K562 (cell line): ENCODE data around the gene RNF150. TPM values are rescaled to one million over a fixed set of nuclear protein-coding genes. Genes with fewer than 3 reads are reported as not detected.

Experiments used
- CBFB ChIP-seq: sonication (generic); formaldehyde crosslinking; IDR thresholded peaks from 2 replicates; pipeline ENCODE4 v1.4.0; 2020; ENCODE audit warnings: mild to moderate bottlenecking, missing genetic modification reagents
- CREB3 ChIP-seq: fragments of 450-650 bp; conservative IDR thresholded peaks from 2 replicates; pipeline ENCODE4 v1.6.1; 2016; ENCODE audit warnings: missing genetic modification characterization, low read depth, mild to moderate bottlenecking, missing compliant biosample characterization, moderate library complexity
- IFI16 ChIP-seq: fragments of 250-450 bp; sonication (Bioruptor Pico); IDR thresholded peaks from 2 replicates; pipeline ENCODE4 v2.1.2; 2022; ENCODE audit warnings: mild to moderate bottlenecking, inconsistent platforms
- PCBP2 ChIP-seq: fragments of 200-400 bp; formaldehyde crosslinking; IDR thresholded peaks from 2 replicates; pipeline ENCODE4 v1.6.1; 2018; ENCODE audit warnings: low read length, low read depth, mild to moderate bottlenecking, moderate library complexity; ENCODE audit not compliant: poor library complexity, severe bottlenecking
- PURB ChIP-seq: sonication (generic); formaldehyde crosslinking; IDR thresholded peaks from 2 replicates; pipeline ENCODE4 v1.9.0; 2021; ENCODE audit warnings: low read depth, mild to moderate bottlenecking, missing genetic modification reagents
- polyA plus RNA-seq, 8 experiments: library from polyadenylated mRNA; depleted of rRNA in 4 of 8; stranded (reverse) in 5 of 8; unstranded in 3 of 8; fragments of >200 nt; fragmentation: Nextera tagmentation in 2 of 8; fragmentation: Illumina TruSeq in 1 of 8; extraction: Ambion mirVana in 2 of 8; extraction: Trizol in 1 of 8; gene quantifications; 2 replicates each; pipeline versions ENCODE4 v1.2.1 to v1.2.3, GENCODE V29; 2011 to 2014; ENCODE audit warnings: inconsistent platforms in 1 of 8, missing spikeins in 1 of 8
- total RNA-seq, 7 experiments: library from RNA; depleted of rRNA in 6 of 7; stranded (reverse); fragments of >200 nt in 6 of 7; fragmentation: Illumina TruSeq in 2 of 7; extraction: Trizol in 2 of 7; gene quantifications; 2 replicates each; pipeline versions ENCODE4 v1.2.1 to v1.2.3, GENCODE V29; 2011 to 2021; ENCODE audit warnings: low replicate concordance in 1 of 7
- TF ChIP-seq, protein P1 (sequence below), 2 experiments: fragments of 450-650 bp in 1 of 2; IDR thresholded peaks; 2 replicates each; pipeline ENCODE4 v1.6.1; 2011 to 2017; ENCODE audit warnings: low read depth in 2 of 2, antibody characterized with exemption in 1 of 2, borderline replicate concordance in 1 of 2, low read length in 1 of 2, mild to moderate bottlenecking in 1 of 2, mixed read lengths in 1 of 2; ENCODE audit not compliant: control insufficient read depth in 1 of 2
- TF ChIP-seq, protein P2 (sequence below): fragments of 250-450 bp; sonication (Bioruptor Pico); IDR thresholded peaks from 2 replicates; pipeline ENCODE4 v1.4.0; 2020; ENCODE audit warnings: mild to moderate bottlenecking, moderate library complexity
- TF ChIP-seq, protein P3 (sequence below): fragments of 450-650 bp; formaldehyde crosslinking; IDR thresholded peaks from 2 replicates; pipeline ENCODE4 v1.4.0; 2020; ENCODE audit warnings: mild to moderate bottlenecking, moderate library complexity

Gene RNF150
- total and polyA plus RNA-seq, 9 of the 15 experiments (the other 6 are each of a cell fraction or from before 2014, with no cell fraction given): 0.09 TPM; not detected in 8

GRCh38 chr4:140980426-140981200, 152.7 kb downstream of the RNF150 start (continued):
- TF ChIP-seq, protein P1, sequence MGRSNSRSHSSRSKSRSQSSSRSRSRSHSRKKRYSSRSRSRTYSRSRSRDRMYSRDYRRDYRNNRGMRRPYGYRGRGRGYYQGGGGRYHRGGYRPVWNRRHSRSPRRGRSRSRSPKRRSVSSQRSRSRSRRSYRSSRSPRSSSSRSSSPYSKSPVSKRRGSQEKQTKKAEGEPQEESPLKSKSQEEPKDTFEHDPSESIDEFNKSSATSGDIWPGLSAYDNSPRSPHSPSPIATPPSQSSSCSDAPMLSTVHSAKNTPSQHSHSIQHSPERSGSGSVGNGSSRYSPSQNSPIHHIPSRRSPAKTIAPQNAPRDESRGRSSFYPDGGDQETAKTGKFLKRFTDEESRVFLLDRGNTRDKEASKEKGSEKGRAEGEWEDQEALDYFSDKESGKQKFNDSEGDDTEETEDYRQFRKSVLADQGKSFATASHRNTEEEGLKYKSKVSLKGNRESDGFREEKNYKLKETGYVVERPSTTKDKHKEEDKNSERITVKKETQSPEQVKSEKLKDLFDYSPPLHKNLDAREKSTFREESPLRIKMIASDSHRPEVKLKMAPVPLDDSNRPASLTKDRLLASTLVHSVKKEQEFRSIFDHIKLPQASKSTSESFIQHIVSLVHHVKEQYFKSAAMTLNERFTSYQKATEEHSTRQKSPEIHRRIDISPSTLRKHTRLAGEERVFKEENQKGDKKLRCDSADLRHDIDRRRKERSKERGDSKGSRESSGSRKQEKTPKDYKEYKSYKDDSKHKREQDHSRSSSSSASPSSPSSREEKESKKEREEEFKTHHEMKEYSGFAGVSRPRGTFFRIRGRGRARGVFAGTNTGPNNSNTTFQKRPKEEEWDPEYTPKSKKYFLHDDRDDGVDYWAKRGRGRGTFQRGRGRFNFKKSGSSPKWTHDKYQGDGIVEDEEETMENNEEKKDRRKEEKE (IDR thresholded peaks at IDR 0.05; ENCODE audit: borderline replicate concordance in 1 of 2, control insufficient read depth in 1 of 2, low read depth in 2 of 2, low read length in 1 of 2): no peak
- TF ChIP-seq, protein P2, sequence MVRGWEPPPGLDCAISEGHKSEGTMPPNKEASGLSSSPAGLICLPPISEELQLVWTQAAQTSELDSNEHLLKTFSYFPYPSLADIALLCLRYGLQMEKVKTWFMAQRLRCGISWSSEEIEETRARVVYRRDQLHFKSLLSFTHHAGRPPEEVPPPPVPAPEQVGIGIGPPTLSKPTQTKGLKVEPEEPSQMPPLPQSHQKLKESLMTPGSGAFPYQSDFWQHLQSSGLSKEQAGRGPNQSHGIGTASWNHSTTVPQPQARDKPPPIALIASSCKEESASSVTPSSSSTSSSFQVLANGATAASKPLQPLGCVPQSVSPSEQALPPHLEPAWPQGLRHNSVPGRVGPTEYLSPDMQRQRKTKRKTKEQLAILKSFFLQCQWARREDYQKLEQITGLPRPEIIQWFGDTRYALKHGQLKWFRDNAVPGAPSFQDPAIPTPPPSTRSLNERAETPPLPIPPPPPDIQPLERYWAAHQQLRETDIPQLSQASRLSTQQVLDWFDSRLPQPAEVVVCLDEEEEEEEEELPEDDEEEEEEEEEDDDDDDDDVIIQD (CRISPR knock-in tag): no peak
- TF ChIP-seq CBFB (CRISPR knock-in tag) (no peak), PCBP2 (no peak), CREB3 (tag) (no peak), PURB (CRISPR knock-in tag) (no peak), IFI16 (CRISPR knock-in tag) (no peak)
- TF ChIP-seq, protein P3, sequence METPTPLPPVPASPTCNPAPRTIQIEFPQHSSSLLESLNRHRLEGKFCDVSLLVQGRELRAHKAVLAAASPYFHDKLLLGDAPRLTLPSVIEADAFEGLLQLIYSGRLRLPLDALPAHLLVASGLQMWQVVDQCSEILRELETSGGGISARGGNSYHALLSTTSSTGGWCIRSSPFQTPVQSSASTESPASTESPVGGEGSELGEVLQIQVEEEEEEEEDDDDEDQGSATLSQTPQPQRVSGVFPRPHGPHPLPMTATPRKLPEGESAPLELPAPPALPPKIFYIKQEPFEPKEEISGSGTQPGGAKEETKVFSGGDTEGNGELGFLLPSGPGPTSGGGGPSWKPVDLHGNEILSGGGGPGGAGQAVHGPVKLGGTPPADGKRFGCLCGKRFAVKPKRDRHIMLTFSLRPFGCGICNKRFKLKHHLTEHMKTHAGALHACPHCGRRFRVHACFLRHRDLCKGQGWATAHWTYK (CRISPR knock-in tag): no peak
